NCI-H748 (cell line): Measurements from ENCODE around the gene SLC22A16.
"Not testable (repeated sequence)": the region's sequence is repeated elsewhere in the genome, so short reads cannot be mapped to it uniquely, and the experiment has no call there.

ENCODE experiments used
- DNase-seq: peaks from one replicate; lab custom pipeline; 2025; ENCODE audit not compliant: unreplicated experiment; lab: John Stamatoyannopoulos, UW

Gene SLC22A16

DNA sequence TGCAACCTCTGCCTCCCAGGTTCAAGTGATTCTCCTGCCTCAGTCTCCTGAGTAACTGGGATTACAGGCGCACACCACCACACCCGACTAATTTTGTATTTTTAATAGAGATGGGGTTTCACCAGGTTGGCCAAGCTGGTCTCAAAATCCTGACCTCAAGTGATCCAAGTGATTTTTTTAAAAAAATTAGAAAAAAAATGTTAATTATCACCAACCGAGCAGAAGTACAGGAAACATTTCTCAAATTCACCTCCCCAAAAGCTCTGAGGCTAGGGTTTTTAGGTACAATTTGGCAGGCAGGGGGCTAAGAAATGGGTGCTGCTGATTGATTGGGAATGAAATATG lies 14.9 kb upstream of the SLC22A16 start:
- DNase-seq, result no peak

DNA sequence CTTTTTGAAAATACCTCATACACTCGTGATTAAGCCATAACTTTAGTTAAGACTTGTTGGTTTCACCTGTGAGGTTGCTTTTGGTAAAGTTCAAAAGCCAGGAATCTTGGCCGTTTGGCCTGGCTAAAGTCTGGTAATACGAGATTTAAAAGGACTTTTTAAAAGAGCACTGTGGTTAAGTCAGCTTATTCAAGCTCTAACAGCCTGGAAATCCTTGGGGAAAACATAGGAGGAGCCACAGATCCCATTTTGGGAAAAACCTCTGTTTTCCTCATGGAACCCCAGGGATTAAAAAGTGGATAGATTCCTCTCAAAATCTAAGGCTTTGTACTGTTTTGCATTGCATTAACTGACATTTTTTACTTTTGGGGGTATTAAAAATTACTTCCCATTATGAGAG lies 13.7 kb upstream of the SLC22A16 start:
- DNase-seq, result no peak

DNA sequence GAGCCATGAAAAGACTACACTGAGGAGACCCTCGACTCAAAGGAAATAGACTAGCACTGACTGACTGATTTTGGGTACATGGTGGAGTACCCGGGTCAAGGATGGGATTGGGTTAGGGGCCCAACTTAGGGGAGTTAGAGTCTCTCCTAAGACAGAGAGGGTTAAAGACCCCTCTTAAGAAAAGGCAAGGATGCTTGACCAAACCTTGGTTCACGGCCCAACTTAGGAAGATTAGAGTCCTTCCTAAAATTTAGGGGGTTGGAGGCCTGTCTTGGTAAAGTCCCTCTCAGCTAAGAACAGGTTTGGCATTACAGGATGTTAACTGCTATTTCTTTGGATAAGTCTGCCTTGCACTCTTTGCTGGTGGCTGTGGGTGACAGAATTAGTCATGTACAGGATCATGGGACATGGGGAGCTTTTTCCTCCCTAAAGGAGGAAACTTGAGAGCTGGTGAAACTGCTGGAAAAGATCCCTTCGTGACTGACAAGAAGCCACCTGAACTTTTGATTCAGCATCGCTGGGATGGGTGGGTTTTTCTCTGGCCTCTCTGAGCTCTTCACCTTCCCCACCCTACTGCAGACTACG lies 12.3 kb upstream of the SLC22A16 start:
- no peak for DNase-seq

DNA sequence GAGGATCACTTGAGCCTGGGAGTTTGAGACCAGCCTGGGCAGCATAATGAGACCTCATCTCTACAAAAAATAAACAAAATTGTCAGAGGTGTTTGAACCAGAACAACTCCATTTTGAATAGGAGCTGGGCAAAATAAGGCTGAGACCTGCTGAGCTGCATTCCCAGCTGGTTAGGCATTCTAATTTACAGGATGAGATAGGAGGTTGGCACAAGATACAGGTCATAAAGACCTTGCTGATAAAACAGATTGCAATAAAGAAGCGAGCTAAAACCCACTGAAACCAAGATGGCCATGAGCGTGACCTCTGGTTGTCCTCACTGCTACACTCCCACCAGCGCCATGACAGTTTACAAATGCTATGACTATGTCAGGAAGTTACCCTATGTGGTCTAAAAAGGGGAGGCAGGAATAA lies 11.6 kb upstream of the SLC22A16 start:
- not testable (repeated sequence) for DNase-seq

GRCh38 chr6:110486756-110487155 lies 10.3 kb upstream of the SLC22A16 start:
- no peak for DNase-seq

- DNase-seq, result no peak
Observed at GRCh38 chr6:110485491-110485890, 9.1 kb upstream of the SLC22A16 start.

- DNase-seq, result no peak
Observed at GRCh38 chr6:110484321-110484720, 7.9 kb upstream of the SLC22A16 start.

DNA sequence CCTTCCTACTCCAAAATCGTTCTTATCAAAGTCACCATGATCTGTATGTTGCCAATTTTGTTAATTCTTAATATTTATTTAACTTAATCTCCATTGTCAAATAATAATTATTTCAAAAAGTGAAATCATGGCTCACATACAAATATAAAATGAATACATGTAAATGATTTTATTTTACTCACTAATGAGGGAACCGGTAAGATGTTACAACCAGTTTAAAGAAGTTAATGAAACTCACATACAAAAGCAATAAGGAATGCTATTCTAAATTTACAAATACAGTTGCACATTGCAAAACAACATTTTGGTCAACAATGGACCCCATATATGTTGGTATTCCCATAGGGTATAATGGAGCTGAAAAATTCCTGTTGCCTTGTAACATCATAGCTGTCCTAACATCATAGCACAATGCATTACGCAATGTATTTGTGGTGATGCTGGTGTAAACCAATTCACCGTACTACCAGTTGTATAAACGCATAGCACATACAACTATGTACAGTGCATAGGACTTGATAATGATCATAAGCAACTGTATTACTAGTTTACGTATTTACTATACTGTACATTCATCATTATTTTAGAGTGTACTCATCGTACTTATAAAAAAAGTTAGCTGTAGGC lies 6.5 kb upstream of the SLC22A16 start:
- DNase-seq, result no peak

DNA sequence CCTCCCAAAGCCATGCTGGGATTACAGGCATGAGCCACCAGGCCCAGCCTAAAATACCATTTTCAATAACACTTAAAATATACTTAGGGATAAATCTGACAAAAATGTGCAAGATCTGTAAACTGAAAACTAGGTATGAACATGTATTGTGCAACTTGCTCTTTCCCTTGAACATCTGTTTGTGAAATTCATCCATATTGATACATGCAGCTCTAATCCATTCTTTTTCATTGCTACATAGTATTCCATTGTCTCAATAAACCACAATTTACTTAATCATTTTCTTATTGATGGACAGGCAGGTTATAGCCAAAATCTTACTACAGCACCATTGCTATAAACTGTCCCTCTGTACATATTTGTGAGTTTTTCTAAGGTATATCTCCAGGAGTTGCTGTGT lies 4.7 kb upstream of the SLC22A16 start:
- DNase-seq, result no peak

DNA sequence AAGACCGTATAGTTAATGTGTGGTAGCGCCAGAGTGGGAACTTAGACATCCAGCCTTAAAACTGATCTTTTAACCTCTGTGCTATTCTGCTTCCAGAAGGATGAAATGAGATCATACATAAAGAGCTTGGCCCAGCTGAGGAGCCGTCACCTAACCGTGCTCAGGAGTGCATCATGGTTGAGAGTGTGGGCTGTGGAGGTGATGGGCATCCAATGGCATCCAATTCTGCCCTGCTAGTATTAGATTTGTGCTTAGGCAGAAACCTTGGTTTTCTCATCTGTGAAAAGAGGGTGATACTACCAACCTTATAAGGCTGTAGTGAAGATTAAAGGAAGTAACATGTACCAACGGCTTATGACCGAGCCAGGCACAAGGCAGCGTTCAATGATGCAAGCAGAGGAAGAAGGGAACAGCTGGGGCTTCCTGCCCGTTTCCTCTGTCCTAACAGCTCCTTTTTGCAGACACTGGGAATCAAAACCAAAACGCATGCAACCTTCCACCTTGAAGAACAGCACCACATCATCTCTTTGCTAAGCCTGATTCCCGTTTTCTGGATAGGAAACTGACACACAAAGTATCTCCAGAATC lies 1.3 kb downstream of the SLC22A16 start:
- DNase-seq, result no peak

DNA sequence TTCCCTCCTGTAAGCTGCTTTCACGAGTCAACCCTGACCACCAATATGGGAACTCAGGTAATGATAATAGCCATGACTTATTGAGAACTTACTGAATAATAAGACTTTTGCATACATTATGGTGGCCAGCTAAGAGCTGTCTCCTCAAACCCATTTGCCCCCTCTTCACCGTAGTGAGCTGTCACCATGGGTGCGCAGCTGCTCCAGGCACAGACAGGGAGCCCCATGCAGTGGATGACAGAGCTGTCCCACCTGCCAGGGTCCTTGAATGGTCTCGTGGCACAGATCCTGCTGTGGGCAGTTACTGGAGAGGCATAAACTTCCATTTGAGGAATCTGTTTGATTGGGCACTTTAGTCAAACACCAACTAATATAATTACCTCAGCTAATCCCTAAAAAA lies 1.9 kb downstream of the SLC22A16 start:
- no peak for DNase-seq

GRCh38 chr6:110472739-110473138 lies 3.7 kb downstream of the SLC22A16 start:
- no peak for DNase-seq

DNA sequence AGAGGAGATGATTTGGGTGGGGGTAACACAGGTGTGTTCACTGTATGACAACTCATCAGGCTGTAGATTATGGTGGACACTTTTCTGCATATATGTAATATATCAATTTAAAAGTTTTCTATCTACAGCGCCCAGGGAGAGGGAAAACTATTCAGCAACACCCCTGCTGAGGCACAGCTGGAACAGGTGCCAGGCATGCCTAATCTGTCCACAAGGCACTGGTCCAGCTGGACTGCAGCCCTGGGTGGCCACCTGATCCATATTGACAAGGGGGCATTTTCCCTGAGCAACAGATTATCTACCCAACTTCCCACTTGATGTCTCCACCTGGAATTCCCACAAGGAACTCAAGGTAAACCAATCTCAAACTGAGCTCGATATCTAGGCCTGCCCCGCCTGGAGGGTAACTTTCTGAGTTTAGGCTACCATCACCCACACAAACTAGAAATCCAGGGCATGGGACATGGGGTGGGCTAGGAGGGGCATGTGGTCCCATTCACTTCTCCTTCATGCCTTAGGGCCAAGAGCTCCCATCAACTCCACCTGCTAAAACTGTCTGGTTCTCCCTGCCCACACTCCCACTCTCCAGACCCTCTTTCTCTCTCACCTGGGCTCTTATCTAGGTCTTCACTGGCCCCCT lies 4.6 kb downstream of the SLC22A16 start:
- no peak for DNase-seq

- DNase-seq, result no peak
Observed at GRCh38 chr6:110468731-110469130, 7.7 kb downstream of the SLC22A16 start.

DNA sequence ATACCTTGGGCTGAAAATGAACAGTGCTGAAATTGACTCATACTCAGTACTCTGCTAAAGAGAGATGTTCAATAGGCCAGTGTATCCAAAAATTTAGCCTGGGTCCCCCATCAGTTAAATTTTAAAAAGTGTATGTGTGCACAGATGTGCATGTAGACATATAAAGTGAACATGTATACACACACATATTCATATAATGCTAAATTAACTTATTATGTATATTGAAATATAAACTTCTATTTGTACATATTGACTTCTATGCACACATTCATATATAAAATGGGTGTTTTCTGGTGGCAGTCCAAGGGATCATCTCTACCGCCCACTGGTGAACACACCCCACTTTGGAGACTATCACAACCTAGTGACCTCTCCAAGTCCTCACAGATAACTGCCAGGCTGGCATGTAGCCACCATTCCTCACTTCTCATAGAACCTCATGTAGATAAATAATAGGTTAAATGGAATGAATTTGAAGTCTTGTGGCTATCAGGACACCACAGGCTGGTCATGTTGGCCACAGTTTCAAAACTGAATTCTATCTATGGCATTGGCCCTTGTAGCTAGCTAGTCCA lies 8.8 kb downstream of the SLC22A16 start:
- no peak for DNase-seq

GRCh38 chr6:110462884-110463481 lies 13.4 kb downstream of the SLC22A16 start:
- DNase-seq, result no peak

GRCh38 chr6:110461376-110461775 lies 15.0 kb downstream of the SLC22A16 start:
- no peak for DNase-seq

GRCh38 chr6:110459137-110459536 lies 17.3 kb downstream of the SLC22A16 start:
- no peak for DNase-seq

DNA sequence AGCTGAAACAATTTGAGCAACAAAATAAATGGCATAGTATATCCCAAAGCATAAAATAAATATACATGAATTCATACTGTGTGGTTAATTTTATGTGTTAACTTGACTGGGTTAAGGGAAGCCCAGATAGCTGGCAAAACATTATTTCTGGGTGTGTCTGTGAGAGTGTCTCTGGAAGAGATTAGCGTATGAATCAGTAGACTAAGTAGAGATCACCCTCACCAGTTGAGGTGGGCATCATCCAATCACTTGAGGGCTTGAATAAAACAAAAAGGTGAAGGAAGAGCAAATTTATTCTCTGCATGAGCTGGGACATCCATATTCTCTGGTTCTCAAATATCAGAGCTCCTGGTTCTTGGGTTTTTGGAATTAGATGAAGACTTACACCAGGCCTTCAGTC lies 17.9 kb downstream of the SLC22A16 start:
- DNase-seq, result no peak

DNA sequence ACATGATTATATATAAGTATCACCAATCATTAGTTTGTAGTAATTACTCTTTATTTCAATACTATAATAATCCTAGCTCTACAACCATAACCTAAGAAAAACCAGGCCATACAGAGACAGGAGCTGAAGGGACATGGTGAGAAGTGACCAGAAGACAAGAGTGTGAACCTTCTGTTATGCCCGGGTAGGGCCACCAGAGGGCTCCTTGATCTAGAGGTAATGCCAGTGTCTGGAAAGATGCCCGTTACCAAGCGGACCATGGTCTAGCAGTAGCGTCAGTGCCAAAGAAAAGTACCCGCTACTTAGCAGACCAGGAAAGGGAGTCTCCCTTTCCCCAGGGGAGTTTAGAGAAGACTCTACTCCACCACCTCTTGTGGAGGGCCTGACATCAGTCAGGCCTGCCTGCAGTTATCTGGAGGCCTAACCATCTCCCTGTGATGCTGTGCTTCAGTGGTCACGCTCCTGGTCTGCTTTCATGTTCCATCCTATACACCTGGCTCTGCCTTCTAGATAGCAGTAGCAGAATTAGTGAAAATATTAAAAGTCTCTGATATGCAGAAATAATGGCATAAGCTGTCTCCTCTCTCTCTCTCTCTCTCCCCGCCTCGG lies 18.7 kb downstream of the SLC22A16 start:
- DNase-seq, result peak; percentile 59

GRCh38 chr6:110456694-110457093 lies 19.7 kb downstream of the SLC22A16 start:
- DNase-seq, result no peak
